ENCODE measurements around the gene RFTN1. TPM values are rescaled to one million over a fixed set of nuclear protein-coding genes. Genes with fewer than 3 reads are reported as not detected.

Gene RFTN1
- total RNA-seq, 3 donors from 2014 or later (not counting 1 experiment from before 2014, with no cell fraction given), result 112 to 135 (median 115) TPM

DNA sequence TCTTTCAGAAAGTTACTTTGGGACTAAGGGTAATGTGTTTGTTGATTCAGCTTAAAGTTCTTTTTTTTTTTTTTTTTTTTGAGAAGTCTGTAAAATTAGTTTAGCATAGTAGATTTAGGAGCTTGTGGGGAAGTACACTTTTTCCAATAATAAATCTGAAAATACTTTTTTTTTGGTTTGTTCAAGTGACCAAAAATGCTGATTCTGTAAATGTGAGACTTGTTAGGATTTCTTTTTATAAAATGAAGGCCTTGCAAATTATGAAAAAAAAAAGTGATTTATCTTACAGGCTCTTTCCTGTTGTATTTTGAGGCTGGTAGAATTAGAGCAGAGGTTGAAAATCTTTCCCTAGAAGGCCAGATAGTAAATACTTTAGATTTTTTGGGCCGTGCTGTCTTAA lies 240.9 kb downstream of the RFTN1 start:
- TF ChIP-seq CTCF (IDR thresholded peaks at IDR 0.05), result no peak
- ATAC-seq, result no peak
- Histone ChIP-seq H3K27me3 (ENCODE audit: control insufficient read depth, insufficient read depth, low read length) (no peaks in the 10 kb centered on the region), H3K27ac (ENCODE audit: low read length) (no peak overlapping the region), H3K36me3 (ENCODE audit: control insufficient read depth, insufficient read depth, low read length) (peaks cover 17% of the 10 kb centered on the region), H3K4me1 (ENCODE audit: control insufficient read depth, insufficient read depth, low read length) (no peaks in the 10 kb centered on the region), H3K4me3 (ENCODE audit: low read length) (no peak overlapping the region), H3K9me3 (ENCODE audit: control insufficient read depth, insufficient read depth, low read length) (no peaks in the 10 kb centered on the region)
- Mint-ChIP-seq H3K4me1 (no peaks in the 10 kb centered on the region), H3K27me3 (ENCODE audit: low read depth in 2 of 2) (no peaks in the 10 kb centered on the region), H3K36me3 (peaks cover 7% of the 10 kb centered on the region), H3K27ac (no peak overlapping the region), H3K4me3 (no peak overlapping the region), H3K9me3 (no peaks in the 10 kb centered on the region)
- intact Hi-C loops (cut with micrococcal nuclease), result no loop called here
- 80% methylated on average over 1 of the region's 1 CpG for WGBS (ENCODE audit: insufficient coverage)
- no peak for DNase-seq

DNA sequence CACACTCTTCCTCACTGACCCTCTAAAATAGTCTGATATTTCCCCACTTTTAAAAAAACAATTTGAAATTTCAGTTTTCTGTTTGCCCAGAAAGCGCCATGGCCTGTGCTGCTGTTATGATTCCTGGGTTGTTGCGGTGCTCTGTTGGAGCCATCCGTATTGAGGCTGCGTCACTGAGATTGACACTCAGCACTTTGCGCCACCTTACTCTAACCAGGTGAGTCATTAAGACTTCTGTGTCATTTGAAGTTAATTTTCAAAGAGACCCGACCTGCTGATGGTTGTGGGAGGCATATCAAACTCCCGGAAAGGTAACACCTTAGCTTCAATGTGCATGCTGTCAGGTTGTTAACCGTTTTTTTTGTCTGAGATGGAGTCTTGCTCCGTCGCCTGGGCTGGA lies 242.6 kb downstream of the RFTN1 start:
- H3K4me1 Mint-ChIP-seq, result peaks cover 0 to 2% of the 10 kb centered on the region in 2 donors
- Histone ChIP-seq H3K27ac (ENCODE audit: low read length) (no peak overlapping the region), H3K36me3 (ENCODE audit: control insufficient read depth, insufficient read depth, low read length) (peaks cover 17% of the 10 kb centered on the region), H3K4me3 (ENCODE audit: low read length) (no peak overlapping the region), H3K9me3 (ENCODE audit: control insufficient read depth, insufficient read depth, low read length) (no peaks in the 10 kb centered on the region), H3K27me3 (ENCODE audit: control insufficient read depth, insufficient read depth, low read length) (no peaks in the 10 kb centered on the region), H3K4me1 (ENCODE audit: control insufficient read depth, insufficient read depth, low read length) (no peaks in the 10 kb centered on the region)
- H3K9me3 Mint-ChIP-seq, result no peaks in the 10 kb centered on the region
- no peak for TF ChIP-seq CTCF (IDR thresholded peaks at IDR 0.05)
- H3K27me3 Mint-ChIP-seq (ENCODE audit: low read depth in 2 of 2), result no peaks in the 10 kb centered on the region
- H3K4me3 Mint-ChIP-seq, result no peak overlapping the region
- no peak overlapping the region for H3K27ac Mint-ChIP-seq
- intact Hi-C loops (cut with micrococcal nuclease), result no loop called here
- peaks cover 7% of the 10 kb centered on the region for H3K36me3 Mint-ChIP-seq
- ATAC-seq, result no peak
- WGBS (ENCODE audit: insufficient coverage), result 97% methylated on average over 10 of the region's 10 CpGs
- DNase-seq, result no peak

- Histone ChIP-seq H3K4me3 (ENCODE audit: low read length) (no peak overlapping the region), H3K27me3 (ENCODE audit: control insufficient read depth, insufficient read depth, low read length) (no peaks in the 10 kb centered on the region), H3K36me3 (ENCODE audit: control insufficient read depth, insufficient read depth, low read length) (peaks cover 10% of the 10 kb centered on the region), H3K27ac (ENCODE audit: low read length) (no peak overlapping the region), H3K9me3 (ENCODE audit: control insufficient read depth, insufficient read depth, low read length) (no peaks in the 10 kb centered on the region), H3K4me1 (ENCODE audit: control insufficient read depth, insufficient read depth, low read length) (peaks cover 11% of the 10 kb centered on the region)
- Mint-ChIP-seq H3K9me3 (no peaks in the 10 kb centered on the region), H3K36me3 (peaks cover 2% of the 10 kb centered on the region), H3K4me3 (no peak overlapping the region), H3K4me1 (peaks cover 6 to 15% of the 10 kb centered on the region in 2 donors), H3K27ac (peak overlapping the region; percentile 54 to 95), H3K27me3 (ENCODE audit: low read depth in 2 of 2) (no peaks in the 10 kb centered on the region)
- WGBS (ENCODE audit: insufficient coverage), result 87% methylated on average over 3 of the region's 3 CpGs
- ATAC-seq, result no peak
- intact Hi-C loops (cut with micrococcal nuclease), result loop anchor here (10.0 kb wide), 1 partner anchor 968 kb away; no protein-coding TSS in a partner anchor
- no peak for TF ChIP-seq CTCF (IDR thresholded peaks at IDR 0.05)
- DNase-seq, result no peak
Measured at GRCh38 chr3:16266714-16267113, 246.8 kb downstream of the RFTN1 start.

Other genes with a start within 250 kb of the RFTN1 start
- gene DPH3, start 248.8 kb downstream of the RFTN1 start, total RNA-seq, result 10 to 100 TPM; 20.4 to 27.3 (median 22.8) TPM
- gene OXNAD1, start 248.5 kb downstream of the RFTN1 start, total RNA-seq, result 10 to 100 TPM; 16.7 to 26.1 (median 22.3) TPM
- gene DAZL, start 91.7 kb upstream of the RFTN1 start, total RNA-seq, result not detected